PFSK-1 (cell line): ENCODE measurements around the gene LDLRAD3.

Source experiments
- POLR2AphosphoS5 ChIP-seq: IDR thresholded peaks from 2 replicates; pipeline ENCODE4 v1.6.1; 2012; ENCODE audit warnings: low read depth, mild to moderate bottlenecking, control low read depth, low read length, moderate library complexity
- REST ChIP-seq, 2 experiments: IDR thresholded peaks; 2 replicates each; pipeline versions ENCODE4 v1.6.1 to v1.8.0; 2011 to 2012; ENCODE audit warnings: low read depth in 2 of 2, low read length in 2 of 2, control low read depth in 1 of 2, inconsistent platforms in 1 of 2, mild to moderate bottlenecking in 1 of 2, moderate library complexity in 1 of 2; ENCODE audit not compliant: insufficient read depth in 1 of 2
- SIN3A ChIP-seq: IDR thresholded peaks from 2 replicates; pipeline ENCODE4 v1.6.1; 2012; ENCODE audit warnings: mild to moderate bottlenecking, low read length, moderate library complexity, borderline replicate concordance; ENCODE audit not compliant: insufficient read depth
- TAF1 ChIP-seq: IDR thresholded peaks from 2 replicates; pipeline ENCODE4 v1.6.1; 2012; ENCODE audit warnings: low read length, control low read depth, borderline replicate concordance; ENCODE audit not compliant: insufficient read depth

- TF ChIP-seq POLR2AphosphoS5 (no peak), REST (IDR thresholded peaks at IDR 0.05; ENCODE audit: insufficient read depth in 1 of 2, low read depth in 2 of 2, low read length in 2 of 2) (no peak), TAF1 (no peak), SIN3A (no peak)
Measured at GRCh38 chr11:35981581-35981980, 37.7 kb downstream of the LDLRAD3 start.
